Neuronal stem cell (in vitro differentiated cells): Measurements from ENCODE around the gene MRC2.

Experiments used
- DNase-seq: peaks from one replicate; pipeline ENCODE4 v3.0.0-alpha.2; 2013; ENCODE audit warnings: low spot score
- H2AFZ ChIP-seq: one replicate; pipeline ENCODE4 v1.6.1; 2013; ENCODE audit warnings: mild to moderate bottlenecking, low read length, inconsistent platforms
- H2AK5ac ChIP-seq: 2 replicates; pipeline ENCODE4 v1.6.1; 2013; ENCODE audit warnings: low read depth, mild to moderate bottlenecking, inconsistent platforms, low read length, moderate library complexity, mixed read lengths
- H2BK120ac ChIP-seq: 2 replicates; pipeline ENCODE4 v1.6.1; 2013; ENCODE audit warnings: low read depth, mild to moderate bottlenecking, inconsistent platforms, low read length, moderate library complexity, mixed read lengths
- H2BK12ac ChIP-seq: one replicate; pipeline ENCODE4 v1.6.1; 2013; ENCODE audit warnings: low read length, inconsistent platforms
- H2BK15ac ChIP-seq: 2 replicates; pipeline ENCODE4 v1.6.1; 2013; ENCODE audit warnings: mild to moderate bottlenecking, low read length, inconsistent platforms, mixed read lengths
- H2BK5ac ChIP-seq: one replicate; pipeline ENCODE4 v1.6.1; 2013; ENCODE audit warnings: inconsistent platforms, mild to moderate bottlenecking, low read length, moderate library complexity
- H3K14ac ChIP-seq: one replicate; pipeline ENCODE4 v1.6.1; 2013; ENCODE audit warnings: low read length, inconsistent platforms
- H3K18ac ChIP-seq: 2 replicates; pipeline ENCODE4 v1.6.1; 2013; ENCODE audit warnings: low read length, inconsistent platforms
- H3K23ac ChIP-seq: 2 replicates; pipeline ENCODE4 v1.6.1; 2013; ENCODE audit warnings: low read depth, mild to moderate bottlenecking, mixed read lengths, low read length, inconsistent platforms; ENCODE audit not compliant: poor library complexity
- H3K27ac ChIP-seq: replicated peaks from 3 replicates; pipeline ENCODE4 v1.5.1; 2013; ENCODE audit warnings: low read length, inconsistent platforms
- H3K27me3 ChIP-seq, 3 experiments: 2 replicates each; pipeline ENCODE4 v1.6.1; 2013; ENCODE audit warnings: low read length in 3 of 3, mild to moderate bottlenecking in 2 of 3, inconsistent platforms in 1 of 3, low read depth in 1 of 3, mixed read lengths in 1 of 3, moderate library complexity in 1 of 3; ENCODE audit not compliant: control insufficient read depth in 3 of 3, insufficient read depth in 3 of 3
- H3K36me3 ChIP-seq, 2 donors: replicated peaks in 1 of 2; 2 replicates each; pipeline ENCODE4 v1.6.1; 2013; ENCODE audit warnings: low read length in 2 of 2; ENCODE audit not compliant: control insufficient read depth in 2 of 2, insufficient read depth in 2 of 2
- H3K4ac ChIP-seq: 2 replicates; pipeline ENCODE4 v1.6.1; 2013; ENCODE audit warnings: inconsistent platforms, mild to moderate bottlenecking, low read length, moderate library complexity
- H3K4me1 ChIP-seq, 2 donors: 1 replicate in 1 of 2; 2 replicates in 1 of 2; pipeline ENCODE4 v1.6.1; 2013; ENCODE audit warnings: low read length in 2 of 2, low read depth in 1 of 2; ENCODE audit not compliant: control insufficient read depth in 2 of 2, insufficient read depth in 1 of 2
- H3K4me2 ChIP-seq: one replicate; pipeline ENCODE4 v1.6.1; 2013; ENCODE audit warnings: mild to moderate bottlenecking, low read length, inconsistent platforms; ENCODE audit not compliant: insufficient read depth, poor library complexity, severe bottlenecking
- H3K4me3 ChIP-seq, 2 donors: 2 replicates each; pipeline ENCODE4 v1.5.1; 2013; ENCODE audit warnings: low read length in 2 of 2, mild to moderate bottlenecking in 2 of 2, inconsistent platforms in 1 of 2, moderate library complexity in 1 of 2
- H3K79me1 ChIP-seq: one replicate; pipeline ENCODE4 v1.6.1; 2013; ENCODE audit warnings: low read depth, mild to moderate bottlenecking, inconsistent platforms, low read length, moderate library complexity
- H3K9ac ChIP-seq: one replicate; pipeline ENCODE4 v1.6.1; 2013; ENCODE audit warnings: mild to moderate bottlenecking, low read depth, low read length, inconsistent platforms; ENCODE audit not compliant: poor library complexity
- H3K9me3 ChIP-seq, 2 donors: replicated peaks in 1 of 2; 2 replicates each; pipeline versions ENCODE3 to v1.6.1; 2013; ENCODE audit warnings: low read length in 2 of 2, mild to moderate bottlenecking in 2 of 2, inconsistent platforms in 1 of 2, low read depth in 1 of 2, mixed read lengths in 1 of 2, moderate library complexity in 1 of 2; ENCODE audit not compliant: control insufficient read depth in 2 of 2, insufficient read depth in 1 of 2
- H4K8ac ChIP-seq: one replicate; pipeline ENCODE4 v1.6.1; 2013; ENCODE audit warnings: low read depth, mild to moderate bottlenecking, inconsistent platforms, low read length, moderate library complexity
- H4K91ac ChIP-seq: one replicate; pipeline ENCODE4 v1.6.1; 2013; ENCODE audit warnings: low read length, low read depth, mild to moderate bottlenecking, inconsistent platforms; ENCODE audit not compliant: poor library complexity
- WGBS, 2 donors: extraction: QIAGEN DNeasy Blood & Tissue Kit; methylation state at CpG; one replicate each; pipeline ENCODE4 v1.1.7; 2013; ENCODE audit warnings: missing lambda C conversion rate in 2 of 2, mixed read lengths in 1 of 2; ENCODE audit not compliant: insufficient read length in 2 of 2, insufficient replicate concordance in 1 of 2; ENCODE audit errors: extremely low coverage in 2 of 2; 5-methylcytosine and 5-hydroxymethylcytosine counted together

MRC2 gene

GRCh38 chr17:62597150-62597549 is 30.3 kb upstream of the MRC2 start:
- DNase-seq: no peak
- no peak overlapping the region for H3K18ac ChIP-seq
- H2AFZ ChIP-seq: no peak overlapping the region
- no peak overlapping the region for H3K23ac ChIP-seq
- H2AK5ac ChIP-seq: no peak overlapping the region
- no peak overlapping the region for H3K4me3 ChIP-seq
- WGBS, 2 donors: no CpG with 5 or more reads among the region's 2 CpGs
- peaks cover 2% of the 10 kb centered on the region for H3K79me1 ChIP-seq
- H4K8ac ChIP-seq: no peak overlapping the region
- no peak overlapping the region for H3K14ac ChIP-seq
- H2BK12ac ChIP-seq: no peak overlapping the region
- H3K4ac ChIP-seq: no peak overlapping the region
- peaks cover 25 to 94% of the 10 kb centered on the region in 2 donors for H3K36me3 ChIP-seq
- H3K4me2 ChIP-seq: no peak overlapping the region
- H4K91ac ChIP-seq: no peak overlapping the region
- no peak overlapping the region for H2BK120ac ChIP-seq
- H3K27ac ChIP-seq: no peak overlapping the region
- no peak overlapping the region for H2BK5ac ChIP-seq
- no peaks in the 10 kb centered on the region for H3K4me1 ChIP-seq
- H3K9me3 ChIP-seq: peaks cover 8 to 32% of the 10 kb centered on the region in 2 donors
- H3K9ac ChIP-seq: no peak overlapping the region
- H2BK15ac ChIP-seq: no peak overlapping the region
- H3K27me3 ChIP-seq: no peaks in the 10 kb centered on the region

- no peak for DNase-seq
- Histone ChIP-seq H3K27me3 (no peaks in the 10 kb centered on the region), H2BK5ac (no peak overlapping the region), H3K79me1 (peaks cover 2% of the 10 kb centered on the region), H2AK5ac (no peak overlapping the region), H2BK12ac (no peak overlapping the region), H3K9me3 (peaks cover 8 to 32% of the 10 kb centered on the region in 2 donors), H3K4me3 (no peak overlapping the region), H3K4me1 (no peaks in the 10 kb centered on the region), H3K9ac (no peak overlapping the region), H3K23ac (no peak overlapping the region), H2BK15ac (no peak overlapping the region), H3K18ac (no peak overlapping the region), H3K14ac (no peak overlapping the region), H3K36me3 (peaks cover 21 to 94% of the 10 kb centered on the region in 2 donors), H4K91ac (no peak overlapping the region), H3K27ac (no peak overlapping the region), H4K8ac (no peak overlapping the region), H2AFZ (no peak overlapping the region), H2BK120ac (no peak overlapping the region), H3K4me2 (no peak overlapping the region), H3K4ac (no peak overlapping the region)
- no CpG with 5 or more reads among the region's 2 CpGs for WGBS, 2 donors
These were observed 29.6 kb upstream of the MRC2 start for GRCh38 chr17:62597920-62598319.

- Histone ChIP-seq H2BK5ac (no peak overlapping the region), H2BK120ac (no peak overlapping the region), H3K4ac (no peak overlapping the region), H3K23ac (no peak overlapping the region), H3K4me1 (no peaks in the 10 kb centered on the region), H3K36me3 (peaks cover 19 to 93% of the 10 kb centered on the region in 2 donors), H3K27ac (no peak overlapping the region), H3K18ac (no peak overlapping the region), H3K4me2 (no peak overlapping the region), H4K8ac (no peak overlapping the region), H2BK15ac (no peak overlapping the region), H3K9ac (no peak overlapping the region), H2AK5ac (no peak overlapping the region), H2AFZ (no peak overlapping the region), H3K27me3 (no peaks in the 10 kb centered on the region), H3K79me1 (no peaks in the 10 kb centered on the region), H4K91ac (no peak overlapping the region), H3K14ac (no peak overlapping the region), H2BK12ac (no peak overlapping the region), H3K9me3 (peaks cover 4 to 25% of the 10 kb centered on the region in 2 donors), H3K4me3 (no peak overlapping the region)
- DNase-seq: no peak
- WGBS, 2 donors: no CpG with 5 or more reads among the region's 6 CpGs
These were observed 27.4 kb upstream of the MRC2 start for GRCh38 chr17:62599964-62600657.

- H2BK15ac ChIP-seq: no peak overlapping the region
- H3K27me3 ChIP-seq: no peaks in the 10 kb centered on the region
- H2BK12ac ChIP-seq: no peak overlapping the region
- no peaks in the 10 kb centered on the region for H3K79me1 ChIP-seq
- H3K18ac ChIP-seq: no peak overlapping the region
- no peak overlapping the region for H3K23ac ChIP-seq
- H3K4me3 ChIP-seq: no peak overlapping the region
- no peaks in the 10 kb centered on the region for H3K4me1 ChIP-seq
- H3K4ac ChIP-seq: no peak overlapping the region
- no peak overlapping the region for H3K14ac ChIP-seq
- WGBS, 2 donors: no CpG with 5 or more reads among the region's 1 CpG
- no peak overlapping the region for H4K91ac ChIP-seq
- no peak overlapping the region for H2AFZ ChIP-seq
- H3K4me2 ChIP-seq: no peak overlapping the region
- peaks cover 16 to 92% of the 10 kb centered on the region in 2 donors for H3K36me3 ChIP-seq
- H3K27ac ChIP-seq: no peak overlapping the region
- no peak overlapping the region for H2BK5ac ChIP-seq
- no peak overlapping the region for H2AK5ac ChIP-seq
- DNase-seq: no peak
- H3K9ac ChIP-seq: no peak overlapping the region
- peaks cover 1 to 18% of the 10 kb centered on the region in 2 donors for H3K9me3 ChIP-seq
- no peak overlapping the region for H2BK120ac ChIP-seq
- H4K8ac ChIP-seq: no peak overlapping the region
These were observed 26.7 kb upstream of the MRC2 start for GRCh38 chr17:62600805-62601204.
